Skin epidermis (tissue), 12 donors: ENCODE measurements around the gene CCR5AS.
"Not testable (repeated sequence)": the region's sequence is repeated elsewhere in the genome, so short reads cannot be mapped to it uniquely, and the experiment has no call there.

Experiments
- H3K27ac ChIP-seq, 21 experiments: fragments of 200-600 bp; sonication (generic) in 11 of 21; one replicate each; pipeline ENCODE4 v1.5.0; 2020; ENCODE audit warnings: mild to moderate bottlenecking in 3 of 21, inconsistent platforms in 2 of 21, moderate library complexity in 2 of 21
- H3K4me3 ChIP-seq, 7 experiments: fragments of 200-600 bp; sonication (generic) in 2 of 7; one replicate each; pipeline ENCODE4 v1.5.0; 2020; ENCODE audit warnings: inconsistent platforms in 2 of 7, mild to moderate bottlenecking in 2 of 7, moderate library complexity in 1 of 7

CCR5AS gene

GRCh38 chr3:46430879-46431278 lies 24.0 kb upstream of the CCR5AS start:
- not testable (repeated sequence) for H3K27ac ChIP-seq, H3K4me3 ChIP-seq

DNA sequence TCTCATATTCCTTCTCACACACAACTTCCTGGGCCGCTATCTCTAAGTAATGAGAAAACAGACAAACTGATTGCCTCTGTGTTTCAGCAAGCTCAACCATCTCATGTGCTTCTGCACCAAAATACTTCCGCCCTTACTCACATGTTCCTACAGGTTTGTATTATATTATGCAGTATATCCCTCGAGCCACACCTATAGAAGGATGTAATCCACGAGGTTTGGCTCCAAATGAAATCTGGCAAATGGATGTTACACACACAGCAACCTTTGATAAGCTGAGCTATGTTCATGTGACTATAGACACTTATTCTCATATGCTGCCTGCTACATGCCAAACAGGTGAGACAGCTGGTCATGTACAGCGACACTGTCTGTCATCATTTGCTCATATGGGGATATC lies 22.8 kb upstream of the CCR5AS start:
- H3K4me3 ChIP-seq, result no peak overlapping the region
- peak overlapping the region in 5 of 21 experiments; percentile 23 to 62 (median 30) for H3K27ac ChIP-seq

DNA sequence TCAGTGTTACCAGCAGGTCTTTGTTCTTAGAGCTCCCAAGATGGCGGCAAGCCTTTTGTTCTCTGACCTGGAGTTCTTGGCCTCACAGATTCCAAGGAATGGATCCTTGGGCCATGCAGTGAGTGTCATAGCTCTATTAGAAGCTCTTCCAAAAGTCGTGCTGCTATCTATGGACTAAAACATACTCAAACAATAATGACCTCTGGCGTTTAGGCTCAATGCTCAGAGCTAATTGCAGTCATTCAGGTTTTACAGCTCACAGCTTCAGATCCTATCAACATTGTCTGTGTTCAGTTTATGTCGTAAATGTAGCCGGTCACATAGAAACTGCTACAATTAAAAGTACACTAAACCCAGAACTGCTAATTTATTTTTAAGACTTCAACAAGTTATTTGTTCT lies 22.4 kb upstream of the CCR5AS start:
- Histone ChIP-seq H3K27ac (peak overlapping the region in 12 of 21 experiments; percentile 5 to 62 (median 30)), H3K4me3 (no peak overlapping the region)

DNA sequence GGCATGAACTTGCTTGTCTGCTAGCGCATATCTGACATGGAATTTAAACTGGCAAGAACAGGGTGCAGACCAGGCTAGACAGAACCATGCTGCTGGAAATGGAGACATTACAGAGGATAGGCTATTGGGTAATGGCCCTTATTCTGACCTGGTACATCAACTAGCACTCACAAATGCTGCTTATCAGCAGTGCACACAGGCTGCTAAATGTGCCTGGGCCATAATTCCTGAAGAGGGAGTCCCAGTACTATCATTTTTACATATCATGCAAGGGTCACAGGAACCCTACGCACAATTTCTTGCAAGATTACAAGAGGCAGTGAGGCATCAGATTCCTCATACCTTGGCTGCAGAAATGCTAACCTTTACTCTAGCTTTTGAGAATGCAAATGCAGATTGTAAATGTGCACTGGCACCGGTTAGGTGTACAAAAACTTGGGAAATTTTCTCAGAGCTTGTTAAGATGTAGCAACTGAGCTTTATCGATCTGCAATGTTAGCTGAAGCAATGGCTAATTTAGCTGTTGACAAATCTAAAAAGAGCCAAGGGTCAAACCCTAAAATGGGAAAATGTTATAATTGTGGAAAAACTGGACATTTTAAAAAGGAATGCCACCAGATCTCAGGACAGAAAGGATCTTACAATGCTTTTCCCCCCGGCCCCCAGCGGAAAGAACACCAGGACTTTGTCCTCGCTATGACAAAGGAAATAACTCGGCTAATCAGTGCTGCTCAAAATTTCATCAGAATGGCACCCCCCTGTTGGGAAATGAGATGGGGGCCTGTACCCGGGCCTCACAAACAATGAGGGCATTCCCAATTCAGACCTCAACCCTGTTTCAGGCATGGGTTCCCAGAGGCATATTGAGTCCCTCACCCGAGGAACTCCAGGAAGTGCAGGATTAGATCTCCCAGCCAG lies 21.3 kb upstream of the CCR5AS start:
- Histone ChIP-seq H3K4me3 (no peak overlapping the region), H3K27ac (peak overlapping the region in 5 of 21 experiments; percentile 23 to 59 (median 33))

- not testable (repeated sequence) for H3K4me3 ChIP-seq, H3K27ac ChIP-seq
Measured at GRCh38 chr3:46427404-46427803, 20.5 kb upstream of the CCR5AS start.

- not testable (repeated sequence) for H3K4me3 ChIP-seq, H3K27ac ChIP-seq
Measured at GRCh38 chr3:46426476-46426875, 19.6 kb upstream of the CCR5AS start.

- no peak overlapping the region for H3K4me3 ChIP-seq
- H3K27ac ChIP-seq, result no peak overlapping the region
Measured at GRCh38 chr3:46423588-46423987, 16.7 kb upstream of the CCR5AS start.

DNA sequence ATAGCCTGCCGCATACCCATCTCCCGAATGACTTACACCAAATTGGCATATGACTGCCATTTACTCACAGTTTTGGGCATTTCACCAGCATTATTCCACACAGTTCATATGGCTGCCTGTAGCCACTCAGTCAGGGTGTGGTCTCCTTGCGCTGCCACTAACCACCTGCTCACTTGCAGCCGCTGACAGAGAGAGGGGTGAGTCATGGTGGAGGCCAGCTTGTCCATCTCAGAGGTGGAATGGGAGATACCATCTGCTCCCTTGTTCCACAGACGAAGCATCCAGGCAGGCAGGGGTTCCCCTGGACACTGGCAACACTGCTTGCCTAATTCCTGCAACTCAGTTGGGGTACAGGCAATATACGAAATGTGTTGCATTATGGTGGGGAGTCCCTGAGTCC lies 15.8 kb upstream of the CCR5AS start:
- no peak overlapping the region for H3K27ac ChIP-seq
- H3K4me3 ChIP-seq, result no peak overlapping the region

DNA sequence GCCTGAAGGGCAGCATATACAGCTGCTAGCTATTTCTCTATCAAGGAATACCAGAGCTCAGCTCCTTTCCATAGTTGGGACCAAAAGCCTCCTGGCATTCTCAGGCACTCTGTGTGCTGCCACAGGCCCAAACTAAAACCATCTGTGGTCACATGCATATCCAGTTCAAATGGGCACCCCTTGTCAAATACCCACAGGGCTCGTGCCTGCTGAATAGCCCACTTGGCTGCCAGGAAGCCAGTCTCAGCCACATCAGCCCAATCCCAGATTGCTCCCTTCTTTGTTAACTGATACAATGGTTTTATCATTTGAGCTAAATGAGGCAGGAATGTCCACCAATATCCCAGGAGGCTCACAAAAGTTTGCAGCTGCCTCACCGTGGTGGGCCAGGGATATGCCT lies 14.1 kb upstream of the CCR5AS start:
- no peak overlapping the region for H3K27ac ChIP-seq
- H3K4me3 ChIP-seq, result no peak overlapping the region

DNA sequence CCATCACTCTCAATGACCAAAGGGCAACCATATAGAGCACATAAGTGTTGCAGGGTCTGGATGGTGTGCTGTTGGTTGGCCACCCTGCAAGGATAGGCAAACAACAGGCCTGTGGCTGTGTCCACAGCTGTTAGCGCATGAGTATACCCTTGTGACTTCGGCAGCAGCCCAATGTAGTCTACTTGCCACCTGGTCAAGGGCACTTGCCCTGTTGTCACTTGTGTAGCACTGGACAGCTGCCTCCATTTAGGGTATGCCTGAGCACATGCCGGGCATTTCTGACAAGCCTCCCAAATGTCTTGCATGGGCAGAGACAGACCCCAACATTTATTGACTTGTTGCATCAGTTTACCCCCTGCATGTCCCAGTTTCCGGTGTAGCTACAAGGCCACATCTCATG lies 12.9 kb upstream of the CCR5AS start:
- Histone ChIP-seq H3K4me3 (no peak overlapping the region), H3K27ac (no peak overlapping the region)

DNA sequence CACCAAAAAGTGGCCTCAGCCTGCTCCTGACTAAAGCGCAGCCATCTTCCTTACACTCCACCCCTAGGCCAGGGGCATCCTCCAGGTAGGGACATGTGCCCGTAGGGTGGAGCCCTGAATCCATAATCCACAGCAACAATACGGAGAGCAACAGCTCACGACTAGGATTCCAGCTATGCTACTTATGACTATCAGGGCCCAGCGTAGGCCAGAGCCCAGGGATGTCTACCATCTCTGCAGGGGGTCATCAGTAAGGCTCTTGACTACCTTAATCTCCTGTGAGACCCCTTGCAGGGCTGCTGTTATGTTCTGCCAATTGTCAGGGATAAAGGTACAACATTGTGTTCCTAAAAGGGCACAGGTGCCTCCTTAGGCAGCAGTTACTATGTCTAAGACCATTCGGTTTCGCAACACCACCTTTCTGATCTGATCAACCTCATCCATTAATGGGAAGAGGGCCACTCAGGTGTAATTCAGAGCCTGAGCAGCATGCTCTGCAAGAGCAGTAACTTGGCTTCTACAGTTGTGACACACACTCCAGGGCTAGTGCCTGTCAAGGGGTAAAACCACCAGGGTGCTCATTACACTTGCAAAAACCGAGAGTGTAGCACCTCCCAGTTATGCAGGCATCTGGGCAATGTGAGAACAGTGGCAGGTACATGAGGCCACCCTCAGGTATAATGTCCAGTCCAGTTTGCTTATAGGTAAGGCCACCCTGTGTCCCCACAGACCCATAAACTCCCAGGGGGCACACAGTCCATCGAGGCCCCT lies 11.2 kb upstream of the CCR5AS start:
- Histone ChIP-seq H3K4me3 (no peak overlapping the region), H3K27ac (no peak overlapping the region)

GRCh38 chr3:46416811-46417510 lies 10.1 kb upstream of the CCR5AS start:
- H3K27ac ChIP-seq, result no peak overlapping the region

GRCh38 chr3:46416125-46416810 lies 9.4 kb upstream of the CCR5AS start:
- Histone ChIP-seq H3K27ac (no peak overlapping the region), H3K4me3 (no peak overlapping the region)

More at GRCh38 chr3:46416811-46417510, 10.1 kb upstream of the CCR5AS start:
- H3K4me3 ChIP-seq, result no peak overlapping the region

GRCh38 chr3:46414739-46415138 lies 7.9 kb upstream of the CCR5AS start:
- H3K4me3 ChIP-seq, result no peak overlapping the region
- H3K27ac ChIP-seq, result no peak overlapping the region

DNA sequence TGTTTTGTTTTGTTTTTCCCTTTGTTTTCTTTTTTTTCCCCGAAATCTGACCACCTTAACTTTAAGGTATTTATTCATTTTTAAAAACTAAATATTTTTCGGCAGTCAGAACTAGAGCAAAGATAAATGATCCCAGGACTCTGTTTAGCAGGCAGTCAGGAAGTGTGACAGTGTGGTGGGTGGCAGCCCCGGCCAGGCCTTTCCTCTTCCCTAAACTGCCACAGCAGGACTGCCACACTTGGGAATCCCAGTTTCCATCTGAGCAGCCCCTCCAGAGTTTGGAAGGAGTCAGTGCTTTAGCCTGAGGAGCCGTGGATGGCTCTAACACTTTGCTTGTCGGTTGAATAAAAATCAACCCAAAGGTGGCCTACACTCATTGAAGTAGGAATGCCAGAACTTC lies 7.1 kb upstream of the CCR5AS start:
- no peak overlapping the region for H3K27ac ChIP-seq
- H3K4me3 ChIP-seq, result no peak overlapping the region

- Histone ChIP-seq H3K4me3 (no peak overlapping the region), H3K27ac (no peak overlapping the region)
Measured at GRCh38 chr3:46412786-46413298, 6.0 kb upstream of the CCR5AS start.

- no peak overlapping the region for H3K27ac ChIP-seq
- H3K4me3 ChIP-seq, result no peak overlapping the region
Measured at GRCh38 chr3:46411271-46411670, 4.4 kb upstream of the CCR5AS start.

DNA sequence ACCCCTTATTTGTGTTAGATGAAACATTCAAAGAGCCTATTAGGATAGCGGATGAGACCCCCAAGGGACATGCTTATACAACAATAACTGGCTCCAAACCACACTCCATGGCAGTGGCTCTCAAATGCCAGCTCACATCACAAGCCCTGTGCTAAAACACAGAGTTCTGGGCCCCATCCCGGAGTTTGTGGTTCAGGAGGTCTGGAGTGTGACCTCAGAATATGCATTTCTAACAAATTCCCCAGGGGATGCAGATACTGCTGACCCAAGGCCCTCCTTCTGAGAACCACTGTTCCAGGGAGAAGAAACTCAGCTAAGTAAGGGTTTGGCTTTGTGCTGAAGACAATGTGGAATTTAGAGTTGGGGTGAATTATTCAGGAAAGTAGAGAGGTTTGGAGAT lies 3.8 kb upstream of the CCR5AS start:
- Histone ChIP-seq H3K27ac (no peak overlapping the region), H3K4me3 (no peak overlapping the region)

- Histone ChIP-seq H3K4me3 (no peak overlapping the region), H3K27ac (no peak overlapping the region)
Measured at GRCh38 chr3:46409739-46410489, 3.0 kb upstream of the CCR5AS start.
